HepG2 (cell line): ENCODE results near the gene ZBTB48. TPM values are rescaled to one million over a fixed set of nuclear protein-coding genes. Genes with fewer than 3 reads are reported as not detected.

ENCODE experiments used
- HDAC1 ChIP-seq: sonication (generic); formaldehyde crosslinking; IDR thresholded peaks from 2 replicates; pipeline ENCODE4 v1.5.1; 2020; ENCODE audit warnings: mild to moderate bottlenecking, missing genetic modification reagents
- NCOA1 ChIP-seq: sonication (generic); formaldehyde crosslinking; IDR thresholded peaks from 2 replicates; pipeline ENCODE4 v1.9.0; 2021; ENCODE audit warnings: missing genetic modification reagents
- POLR2G ChIP-seq: fragments of 200-400 bp; formaldehyde crosslinking; IDR thresholded peaks from 2 replicates; pipeline ENCODE4 v1.6.1; 2018; ENCODE audit warnings: mild to moderate bottlenecking, low read depth, low read length, moderate library complexity
- RARA ChIP-seq: IDR thresholded peaks from 2 replicates; pipeline ENCODE4 v1.6.1; 2016; ENCODE audit warnings: missing genetic modification reagents, missing compliant biosample characterization
- RXRA ChIP-seq: sonication (generic); formaldehyde crosslinking; IDR thresholded peaks from 2 replicates; pipeline ENCODE4 v1.5.1; 2020; ENCODE audit warnings: missing genetic modification reagents
- SOX6 ChIP-seq, 2 experiments: fragments of 450-650 bp in 1 of 2; sonication (generic) in 1 of 2; formaldehyde crosslinking in 1 of 2; IDR thresholded peaks; 2 replicates each; pipeline versions ENCODE4 v1.4.0 to v1.6.1; 2017 to 2020; ENCODE audit warnings: antibody characterized with exemption in 1 of 2, mild to moderate bottlenecking in 1 of 2, missing genetic modification reagents in 1 of 2
- SRY ChIP-seq: sonication (generic); formaldehyde crosslinking; IDR thresholded peaks from 2 replicates; pipeline ENCODE4 v1.8.0; 2022; ENCODE audit warnings: mild to moderate bottlenecking, missing genetic modification reagents
- SYNCRIP ChIP-seq: fragments of 200-400 bp; formaldehyde crosslinking; IDR thresholded peaks from 2 replicates; pipeline ENCODE4 v1.6.1; 2018; ENCODE audit warnings: mild to moderate bottlenecking, low read depth, low read length; ENCODE audit not compliant: insufficient read depth
- YEATS2 ChIP-seq: sonication (generic); formaldehyde crosslinking; IDR thresholded peaks from 2 replicates; pipeline ENCODE4 v1.4.0; 2020; ENCODE audit warnings: missing genetic modification reagents, borderline replicate concordance
- ZBTB42 ChIP-seq: sonication (generic); formaldehyde crosslinking; IDR thresholded peaks from 2 replicates; pipeline ENCODE4 v1.5.0; 2020; ENCODE audit warnings: mild to moderate bottlenecking, missing genetic modification reagents
- ZMYM3 ChIP-seq: sonication (generic); formaldehyde crosslinking; IDR thresholded peaks from 2 replicates; pipeline ENCODE4 v1.5.1; 2020; ENCODE audit warnings: mild to moderate bottlenecking, missing genetic modification reagents
- ZNF264 ChIP-seq: sonication (generic); formaldehyde crosslinking; IDR thresholded peaks from 2 replicates; pipeline ENCODE4 v1.4.0; 2020; ENCODE audit warnings: missing genetic modification reagents
- ZNF652 ChIP-seq: IDR thresholded peaks from 2 replicates; pipeline ENCODE4 v1.6.1; 2016; ENCODE audit warnings: low read depth, borderline replicate concordance
- ZNF687 ChIP-seq: sonication (generic); formaldehyde crosslinking; IDR thresholded peaks from 2 replicates; pipeline ENCODE4 v1.5.1; 2020; ENCODE audit warnings: mild to moderate bottlenecking, missing genetic modification reagents, moderate library complexity
- ZXDC ChIP-seq: sonication (generic); formaldehyde crosslinking; IDR thresholded peaks from 2 replicates; pipeline ENCODE4 v1.5.0; 2020; ENCODE audit warnings: mild to moderate bottlenecking, missing genetic modification reagents
- polyA plus RNA-seq, 8 experiments: library from polyadenylated mRNA; depleted of rRNA in 3 of 8; stranded (reverse) in 7 of 8; unstranded in 1 of 8; fragments of >200 nt; fragmentation: Illumina TruSeq in 4 of 8; extraction: Trizol in 4 of 8; gene quantifications; 2 replicates each; pipeline versions ENCODE4 v1.2.1 to v1.2.3, GENCODE V29; 2011 to 2016; ENCODE audit warnings: low read depth in 4 of 8, missing spikeins in 1 of 8, mixed read lengths in 1 of 8; ENCODE audit not compliant: insufficient read depth in 1 of 8
- total RNA-seq, 5 experiments: library from RNA; depleted of rRNA; stranded (reverse); fragments of >200 nt; fragmentation: Illumina TruSeq; extraction: Trizol; gene quantifications; 2 replicates each; pipeline ENCODE4 v1.2.3, GENCODE V29; 2016; ENCODE audit warnings: low read depth in 1 of 5
- TF ChIP-seq, protein P1 (sequence below): sonication (generic); formaldehyde crosslinking; IDR thresholded peaks from 2 replicates; pipeline ENCODE4 v1.4.0; 2020; ENCODE audit warnings: low read depth, missing genetic modification reagents

ZBTB48 gene
- total and polyA plus RNA-seq, 2 of the 13 experiments (the other 11 are each of a cell fraction or from before 2014, with no cell fraction given) = 13.0 to 17.1 TPM

GRCh38 chr1:6603915-6604558 is 24.2 kb downstream of the ZBTB48 start (continued):
- peak; percentile 38 for TF ChIP-seq RXRA (CRISPR knock-in tag)
- TF ChIP-seq, protein P1, sequence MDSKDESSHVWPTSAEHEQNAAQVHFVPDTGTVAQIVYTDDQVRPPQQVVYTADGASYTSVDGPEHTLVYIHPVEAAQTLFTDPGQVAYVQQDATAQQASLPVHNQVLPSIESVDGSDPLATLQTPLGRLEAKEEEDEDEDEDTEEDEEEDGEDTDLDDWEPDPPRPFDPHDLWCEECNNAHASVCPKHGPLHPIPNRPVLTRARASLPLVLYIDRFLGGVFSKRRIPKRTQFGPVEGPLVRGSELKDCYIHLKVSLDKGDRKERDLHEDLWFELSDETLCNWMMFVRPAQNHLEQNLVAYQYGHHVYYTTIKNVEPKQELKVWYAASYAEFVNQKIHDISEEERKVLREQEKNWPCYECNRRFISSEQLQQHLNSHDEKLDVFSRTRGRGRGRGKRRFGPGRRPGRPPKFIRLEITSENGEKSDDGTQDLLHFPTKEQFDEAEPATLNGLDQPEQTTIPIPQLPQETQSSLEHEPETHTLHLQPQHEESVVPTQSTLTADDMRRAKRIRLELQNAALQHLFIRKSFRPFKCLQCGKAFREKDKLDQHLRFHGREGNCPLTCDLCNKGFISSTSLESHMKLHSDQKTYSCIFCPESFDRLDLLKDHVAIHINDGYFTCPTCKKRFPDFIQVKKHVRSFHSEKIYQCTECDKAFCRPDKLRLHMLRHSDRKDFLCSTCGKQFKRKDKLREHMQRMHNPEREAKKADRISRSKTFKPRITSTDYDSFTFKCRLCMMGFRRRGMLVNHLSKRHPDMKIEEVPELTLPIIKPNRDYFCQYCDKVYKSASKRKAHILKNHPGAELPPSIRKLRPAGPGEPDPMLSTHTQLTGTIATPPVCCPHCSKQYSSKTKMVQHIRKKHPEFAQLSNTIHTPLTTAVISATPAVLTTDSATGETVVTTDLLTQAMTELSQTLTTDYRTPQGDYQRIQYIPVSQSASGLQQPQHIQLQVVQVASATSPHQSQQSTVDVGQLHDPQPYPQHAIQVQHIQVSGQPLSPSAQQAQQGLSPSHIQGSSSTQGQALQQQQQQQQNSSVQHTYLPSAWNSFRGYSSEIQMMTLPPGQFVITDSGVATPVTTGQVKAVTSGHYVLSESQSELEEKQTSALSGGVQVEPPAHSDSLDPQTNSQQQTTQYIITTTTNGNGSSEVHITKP (CRISPR knock-in tag) = no peak; the same call in none of the 2 replicates
- no peak for TF ChIP-seq SRY (CRISPR knock-in tag)
- TF ChIP-seq ZBTB42 = 0 out of 2 replicates have a peak, but pooled peaks have one; percentile 65
- no peak for TF ChIP-seq SYNCRIP
- peak; percentile 46; the same call in 1 of the 2 replicates for TF ChIP-seq HDAC1 (CRISPR knock-in tag)
- no peak for TF ChIP-seq SOX6 (IDR thresholded peaks at IDR 0.05)
- peak; percentile 51 for TF ChIP-seq SOX6 (CRISPR knock-in tag; IDR thresholded peaks at IDR 0.05)
- TF ChIP-seq POLR2G = peak; percentile 88
- peak; percentile 77 for TF ChIP-seq ZNF652 (CRISPR knock-in tag)
- TF ChIP-seq NCOA1 = no peak
- TF ChIP-seq ZNF264 (CRISPR knock-in tag) = peak; percentile 38; the same call in 1 of the 2 replicates
- peak; percentile 72 for TF ChIP-seq RARA (CRISPR knock-in tag)
- TF ChIP-seq ZMYM3 (CRISPR knock-in tag) = no peak
- no peak for TF ChIP-seq ZXDC
- peak; percentile 78; the same call in 1 of the 2 replicates for TF ChIP-seq YEATS2 (CRISPR knock-in tag)
- peak; percentile 93 for TF ChIP-seq ZNF687 (CRISPR knock-in tag)
